Endothelial cell of umbilical vein (primary cell): ENCODE results near the gene COBLL1. TPM values are rescaled to one million over a fixed set of nuclear protein-coding genes. Genes with fewer than 3 reads are reported as not detected.

Experiments used
- BruUV-seq: library from RNA; stranded (reverse); fragments of 400-500 nt; replicated peaks from 2 replicates; lab custom pipeline; 2021; lab: Mats Ljungman, UMichigan
- CTCF ChIA-PET: fragments of 300-600, 350-600 bp; sonication (Branson Sonifier 250); formaldehyde crosslinking; loops from one replicate; lab custom pipeline; 2021; ENCODE audit warnings: antibody characterized with exemption, inconsistent platforms; lab: Charles Lee
- POLR2A ChIA-PET: fragments of 300-600, 350-600 bp; sonication (Branson Sonifier 250); formaldehyde crosslinking; loops from one replicate; lab custom pipeline; 2021; ENCODE audit warnings: antibody characterized with exemption, inconsistent platforms; lab: Charles Lee
- DNase-seq: peaks from one replicate; pipeline ENCODE4 v3.0.0-alpha.2; 2011; ENCODE audit warnings: low read depth, low spot score
- FAIRE-seq: peaks from 2 replicates; lab custom pipeline; 2011; peaks lifted over from hg19 to GRCh38; lab: Jason Lieb, UNC
- H2AFZ ChIP-seq: 2 replicates; pipeline ENCODE4 v1.6.0; 2012; ENCODE audit warnings: low read depth, low read length, control low read depth, inconsistent platforms
- H3K27ac ChIP-seq: 2 replicates; pipeline ENCODE4 v1.5.1; 2011; ENCODE audit warnings: low read depth, mild to moderate bottlenecking, control low read depth, low read length, moderate library complexity; ENCODE audit not compliant: insufficient read depth
- H3K27me3 ChIP-seq, 2 experiments: 2 replicates each; pipeline versions ENCODE4 v1.6.0 to v1.6.1; 2011; ENCODE audit warnings: low read length in 2 of 2, mixed read lengths in 1 of 2; ENCODE audit not compliant: control insufficient read depth in 2 of 2, insufficient read depth in 2 of 2
- H3K36me3 ChIP-seq, 2 experiments: 2 replicates in 1 of 2; 3 replicates in 1 of 2; pipeline ENCODE4 v1.5.1; 2011; ENCODE audit warnings: low read length in 2 of 2, mild to moderate bottlenecking in 1 of 2, moderate library complexity in 1 of 2; ENCODE audit not compliant: control insufficient read depth in 2 of 2, insufficient read depth in 2 of 2; ENCODE audit errors: extremely low read depth in 1 of 2
- H3K4me1 ChIP-seq: 3 replicates; pipeline ENCODE4 v1.5.1; 2011; ENCODE audit warnings: mild to moderate bottlenecking, low read length; ENCODE audit not compliant: control insufficient read depth, insufficient read depth; ENCODE audit errors: extremely low read depth
- H3K4me2 ChIP-seq: 2 replicates; pipeline ENCODE4 v1.6.1; 2011; ENCODE audit warnings: low read length, control low read depth, mixed read lengths; ENCODE audit not compliant: insufficient read depth
- H3K4me3 ChIP-seq, 3 experiments: fragments of 200-600 bp in 1 of 3; sonication (generic), shearing (Covaris generic) in 1 of 3; replicated peaks in 1 of 3; 2 replicates each; pipeline ENCODE4 v1.5.1; 2011 to 2016; ENCODE audit warnings: control low read depth in 3 of 3, low read length in 3 of 3, mild to moderate bottlenecking in 2 of 3, inconsistent platforms in 1 of 3, low read depth in 1 of 3, moderate library complexity in 1 of 3; ENCODE audit not compliant: insufficient read depth in 1 of 3
- H3K79me2 ChIP-seq: 2 replicates; pipeline ENCODE4 v1.6.0; 2012; ENCODE audit warnings: low read length, inconsistent platforms; ENCODE audit not compliant: control insufficient read depth, insufficient read depth
- H3K9ac ChIP-seq: replicated peaks from 2 replicates; pipeline ENCODE3; 2011; ENCODE audit warnings: low read length, control low read depth; ENCODE audit not compliant: insufficient read depth; ENCODE audit errors: extremely low read depth
- H3K9me1 ChIP-seq: replicated peaks from 3 replicates; pipeline ENCODE4 v1.6.0; 2011; ENCODE audit warnings: mild to moderate bottlenecking, low read length; ENCODE audit not compliant: control insufficient read depth, insufficient read depth; ENCODE audit errors: extremely low read depth
- H3K9me3 ChIP-seq: replicated peaks from 2 replicates; pipeline ENCODE4 v1.5.1; 2012; ENCODE audit warnings: low read length, inconsistent platforms; ENCODE audit not compliant: control insufficient read depth, insufficient read depth
- H4K20me1 ChIP-seq: replicated peaks from 2 replicates; pipeline ENCODE3; 2011; ENCODE audit warnings: mild to moderate bottlenecking, low read length; ENCODE audit not compliant: control insufficient read depth, insufficient read depth; ENCODE audit errors: extremely low read depth
- EZH2 ChIP-seq: IDR thresholded peaks from 2 replicates; pipeline ENCODE4 v1.6.1; 2012; ENCODE audit warnings: borderline replicate concordance, low read depth, mild to moderate bottlenecking, moderate library complexity, low read length, inconsistent platforms; ENCODE audit not compliant: severe bottlenecking
- FOS ChIP-seq: IDR thresholded peaks from 2 replicates; pipeline ENCODE4 v1.6.1; 2011; ENCODE audit warnings: mild to moderate bottlenecking, low read length, moderate library complexity, borderline replicate concordance; ENCODE audit not compliant: insufficient read depth
- GATA2 ChIP-seq: IDR thresholded peaks from 2 replicates; pipeline ENCODE4 v1.7.0; 2011; ENCODE audit warnings: low read depth, mild to moderate bottlenecking, moderate library complexity, mixed read lengths, low read length; ENCODE audit not compliant: insufficient read length, insufficient read depth
- JUN ChIP-seq: IDR thresholded peaks from 2 replicates; pipeline ENCODE4 v1.6.1; 2011; ENCODE audit warnings: borderline replicate concordance, low read depth; ENCODE audit not compliant: insufficient read length, insufficient read depth
- MYC ChIP-seq: IDR thresholded peaks from one replicate; pipeline ENCODE4 v1.6.1; 2011; ENCODE audit warnings: mild to moderate bottlenecking, low read depth, low read length
- POLR2A ChIP-seq: IDR thresholded peaks from 2 replicates; pipeline ENCODE4 v1.6.1; 2012; ENCODE audit warnings: low read depth, mild to moderate bottlenecking, control low read depth, low read length
- POLR2AphosphoS5 ChIP-seq: IDR thresholded peaks from 2 replicates; pipeline ENCODE4 v1.6.1; 2012; ENCODE audit warnings: low read depth, mild to moderate bottlenecking, control low read depth, low read length, moderate library complexity; ENCODE audit not compliant: insufficient read depth
- dilution Hi-C: fragments of 300-500 bp; cut with MboI; formaldehyde crosslinking; loops from one replicate; pipeline ENCODE4 v1.15.0; 2019; ENCODE audit warnings: low sequenced_read_pairs; ENCODE audit not compliant: extremely low pct_ligation_motif_present
- intact Hi-C: fragments of 100-400 bp; cut with micrococcal nuclease; formaldehyde crosslinking; loops from one replicate; pipeline ENCODE4 v1.10.0; 2022
- polyA plus RNA-seq, 4 experiments: library from polyadenylated mRNA; depleted of rRNA in 3 of 4; stranded (reverse) in 3 of 4; unstranded in 1 of 4; fragments of >200 nt; gene quantifications; 2 replicates each; pipeline versions ENCODE4 v1.2.1 to v1.2.3, GENCODE V29; 2011 to 2012; ENCODE audit warnings: missing spikeins in 1 of 4
- total RNA-seq: library from RNA; stranded (reverse); gene quantifications from 2 replicates; pipeline ENCODE4 v1.2.3, GENCODE V29; 2021
- TF ChIP-seq, protein P1 (sequence below): IDR thresholded peaks from 2 replicates; pipeline ENCODE4 v1.6.1; 2011; ENCODE audit not compliant: insufficient read depth, insufficient read length
- TF ChIP-seq, protein P2 (sequence below), 2 donors: IDR thresholded peaks; 1 replicate in 1 of 2; 2 replicates in 1 of 2; pipeline ENCODE4 v1.5.1; 2011; ENCODE audit warnings: low read length in 2 of 2, mild to moderate bottlenecking in 2 of 2, moderate library complexity in 2 of 2, control low read depth in 1 of 2, inconsistent platforms in 1 of 2, low read depth in 1 of 2; ENCODE audit not compliant: insufficient read depth in 1 of 2; ENCODE audit errors: extremely low read depth in 1 of 2

Gene COBLL1
- total and polyA plus RNA-seq, 2 donors (not counting 3 experiments of a cell fraction or from before 2014, with no cell fraction given), result 9.1 to 38.4 TPM

DNA sequence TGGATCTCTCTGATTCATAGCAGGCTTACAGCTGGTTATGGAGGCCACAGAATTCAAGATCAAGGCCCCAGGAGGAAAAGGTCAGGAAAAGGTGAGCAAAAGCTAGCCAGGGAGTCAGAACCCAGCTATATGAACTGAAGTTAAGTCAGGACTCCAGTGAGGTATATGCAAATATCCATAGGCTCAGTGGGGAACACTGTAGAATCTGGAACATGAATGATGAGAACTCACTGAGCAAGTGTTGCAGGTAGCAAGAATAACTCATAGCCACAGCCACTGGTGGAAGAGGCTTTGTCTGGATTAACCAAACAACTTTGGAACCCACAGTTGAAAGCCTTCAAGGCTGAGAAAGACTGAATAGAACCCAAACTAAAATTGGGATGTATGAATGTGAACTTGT lies 24.7 kb downstream of the COBLL1 start:
- Histone ChIP-seq H3K4me3 (no peak overlapping the region), H3K79me2 (no peaks in the 10 kb centered on the region), H3K9me3 (no peaks in the 10 kb centered on the region), H2AFZ (no peak overlapping the region), H3K9me1 (no peaks in the 10 kb centered on the region), H3K9ac (no peak overlapping the region), H3K36me3 (no peaks in the 10 kb centered on the region), H3K4me1 (no peaks in the 10 kb centered on the region), H3K4me2 (no peak overlapping the region), H3K27me3 (no peaks in the 10 kb centered on the region), H3K27ac (no peak overlapping the region), H4K20me1 (no peaks in the 10 kb centered on the region)
- no peak for FAIRE-seq
- DNase-seq, result no peak
- BruUV-seq, result no TSS peak
- CTCF ChIA-PET, result interaction anchor here (0.7 to 2.2 kb wide), 3 partner anchors 9 to 15 kb away, joined by 3 to 7 read pairs (median 3); no protein-coding TSS in a partner anchor
- TF ChIP-seq FOS (no peak), MYC (no peak), GATA2 (no peak), POLR2AphosphoS5 (no peak), EZH2 (no peak), POLR2A (no peak), JUN (no peak)
- TF ChIP-seq, protein P1, sequence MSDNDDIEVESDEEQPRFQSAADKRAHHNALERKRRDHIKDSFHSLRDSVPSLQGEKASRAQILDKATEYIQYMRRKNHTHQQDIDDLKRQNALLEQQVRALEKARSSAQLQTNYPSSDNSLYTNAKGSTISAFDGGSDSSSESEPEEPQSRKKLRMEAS, result no peak
- TF ChIP-seq, protein P2, sequence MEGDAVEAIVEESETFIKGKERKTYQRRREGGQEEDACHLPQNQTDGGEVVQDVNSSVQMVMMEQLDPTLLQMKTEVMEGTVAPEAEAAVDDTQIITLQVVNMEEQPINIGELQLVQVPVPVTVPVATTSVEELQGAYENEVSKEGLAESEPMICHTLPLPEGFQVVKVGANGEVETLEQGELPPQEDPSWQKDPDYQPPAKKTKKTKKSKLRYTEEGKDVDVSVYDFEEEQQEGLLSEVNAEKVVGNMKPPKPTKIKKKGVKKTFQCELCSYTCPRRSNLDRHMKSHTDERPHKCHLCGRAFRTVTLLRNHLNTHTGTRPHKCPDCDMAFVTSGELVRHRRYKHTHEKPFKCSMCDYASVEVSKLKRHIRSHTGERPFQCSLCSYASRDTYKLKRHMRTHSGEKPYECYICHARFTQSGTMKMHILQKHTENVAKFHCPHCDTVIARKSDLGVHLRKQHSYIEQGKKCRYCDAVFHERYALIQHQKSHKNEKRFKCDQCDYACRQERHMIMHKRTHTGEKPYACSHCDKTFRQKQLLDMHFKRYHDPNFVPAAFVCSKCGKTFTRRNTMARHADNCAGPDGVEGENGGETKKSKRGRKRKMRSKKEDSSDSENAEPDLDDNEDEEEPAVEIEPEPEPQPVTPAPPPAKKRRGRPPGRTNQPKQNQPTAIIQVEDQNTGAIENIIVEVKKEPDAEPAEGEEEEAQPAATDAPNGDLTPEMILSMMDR (IDR thresholded peaks at IDR 0.05; ENCODE audit: extremely low read depth in 1 of 2, insufficient read depth in 1 of 2, low read depth in 1 of 2, low read length in 2 of 2), result no peak
- dilution Hi-C loops (no loop called here), intact Hi-C loops (no loop called here)
- POLR2A ChIA-PET, result no interaction called here
